Suppressor macrophage treated with lipopolysaccharide for 1 hour (primary cell): Measurements from ENCODE around the gene NETO2.
"Not testable (repeated sequence)": the region's sequence is repeated elsewhere in the genome, so short reads cannot be mapped to it uniquely, and the experiment has no call there.

Experiments
- DNase-seq, 3 donors: peaks; one replicate each; pipeline ENCODE4 v3.0.0-alpha.2; 2020 to 2022

Gene NETO2, protein sequence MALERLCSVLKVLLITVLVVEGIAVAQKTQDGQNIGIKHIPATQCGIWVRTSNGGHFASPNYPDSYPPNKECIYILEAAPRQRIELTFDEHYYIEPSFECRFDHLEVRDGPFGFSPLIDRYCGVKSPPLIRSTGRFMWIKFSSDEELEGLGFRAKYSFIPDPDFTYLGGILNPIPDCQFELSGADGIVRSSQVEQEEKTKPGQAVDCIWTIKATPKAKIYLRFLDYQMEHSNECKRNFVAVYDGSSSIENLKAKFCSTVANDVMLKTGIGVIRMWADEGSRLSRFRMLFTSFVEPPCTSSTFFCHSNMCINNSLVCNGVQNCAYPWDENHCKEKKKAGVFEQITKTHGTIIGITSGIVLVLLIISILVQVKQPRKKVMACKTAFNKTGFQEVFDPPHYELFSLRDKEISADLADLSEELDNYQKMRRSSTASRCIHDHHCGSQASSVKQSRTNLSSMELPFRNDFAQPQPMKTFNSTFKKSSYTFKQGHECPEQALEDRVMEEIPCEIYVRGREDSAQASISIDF

DNA sequence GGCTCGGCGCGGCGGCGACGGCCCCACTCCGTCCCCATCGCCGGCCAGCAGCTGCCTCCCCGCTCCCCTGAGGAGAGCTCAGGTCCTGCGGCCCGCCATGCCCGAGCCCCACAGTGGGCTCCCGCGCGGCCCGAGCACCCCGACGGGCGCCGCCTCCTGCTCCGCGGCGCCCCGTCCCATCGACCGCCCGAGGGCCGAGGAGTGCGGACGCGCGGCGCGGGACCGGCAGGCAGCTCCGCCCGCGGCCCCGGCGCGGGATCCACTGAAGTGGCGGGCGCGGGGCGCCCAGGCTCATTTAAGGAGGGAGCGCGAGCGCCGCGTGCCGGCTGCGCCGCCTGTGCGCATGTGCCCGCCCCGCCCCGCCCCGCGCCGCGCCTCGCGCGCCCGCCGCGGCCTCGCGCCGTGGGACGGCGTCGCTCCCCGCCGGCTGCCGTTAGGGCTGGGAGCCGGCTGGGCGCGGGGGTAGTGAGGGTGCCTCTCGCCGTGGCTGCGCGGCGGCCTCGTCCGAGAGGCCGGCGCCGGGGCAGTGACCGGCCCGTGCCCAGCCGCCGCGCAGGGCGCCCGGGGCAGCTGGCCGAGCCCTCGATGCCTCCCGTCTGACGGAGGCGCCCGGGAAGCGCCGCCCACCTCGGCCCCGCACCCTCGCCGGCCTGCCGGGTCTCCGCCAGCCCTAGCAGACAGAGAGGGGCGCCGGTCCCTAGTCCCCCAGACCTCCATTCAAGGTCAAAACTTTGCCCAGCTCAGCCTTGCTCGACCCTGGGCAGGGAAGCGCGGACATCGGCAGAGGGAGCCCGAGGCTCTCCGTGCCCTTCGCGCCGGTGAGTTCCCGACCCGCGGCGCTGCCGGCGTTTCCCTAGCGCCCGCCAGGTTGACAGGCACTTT is at the start of gene NETO2:
NETO2 (minus strand) TSS at position 269 of the 882 bp plus-strand sequence. CDS start 333 bp downstream, outside the sequence.
- peak; percentile 68 to 89 (median 77) for DNase-seq

DNA sequence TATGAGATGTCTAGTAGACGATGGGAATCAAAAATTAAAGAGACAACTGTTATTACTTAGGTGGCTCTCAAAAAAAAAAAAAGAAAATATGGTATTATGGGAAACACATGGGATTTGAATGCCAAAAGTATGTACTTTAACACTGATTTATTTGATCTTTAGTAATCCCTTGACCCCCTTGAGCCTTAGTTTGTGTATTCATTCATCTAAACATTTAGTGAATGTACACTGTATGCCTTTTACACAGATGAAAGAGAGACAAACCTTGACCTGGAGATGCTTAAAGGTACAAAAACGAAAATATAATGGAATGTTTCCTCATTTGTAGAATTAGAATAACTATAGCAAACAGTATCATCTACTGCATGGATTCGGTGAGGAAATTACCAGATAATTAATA is 38.6 kb upstream of the NETO2 start:
- no peak for DNase-seq

DNA sequence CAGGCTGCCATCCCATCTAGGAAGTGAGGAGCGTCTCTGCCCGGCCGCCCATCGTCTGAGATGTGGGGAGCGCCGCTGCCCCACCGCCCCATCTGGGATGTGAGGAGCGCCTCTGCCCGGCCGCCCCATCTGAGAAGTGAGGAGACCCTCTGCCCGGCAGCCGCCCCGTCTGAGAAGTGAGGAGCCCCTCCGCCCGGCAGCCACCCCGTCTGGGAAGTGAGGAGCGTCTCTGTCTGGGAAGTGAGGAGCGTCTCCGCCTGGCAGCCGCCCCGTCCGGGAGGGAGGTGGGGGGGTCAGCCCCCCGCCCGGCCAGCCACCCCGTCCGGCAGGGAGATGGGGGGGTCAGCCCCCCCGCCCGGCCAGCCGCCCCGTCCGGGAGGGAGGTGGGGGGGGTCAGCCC is 37.3 kb upstream of the NETO2 start:
- not testable (repeated sequence) for DNase-seq

- no peak for DNase-seq
Observed at GRCh38 chr16:47180073-47180472, 36.3 kb upstream of the NETO2 start.

DNA sequence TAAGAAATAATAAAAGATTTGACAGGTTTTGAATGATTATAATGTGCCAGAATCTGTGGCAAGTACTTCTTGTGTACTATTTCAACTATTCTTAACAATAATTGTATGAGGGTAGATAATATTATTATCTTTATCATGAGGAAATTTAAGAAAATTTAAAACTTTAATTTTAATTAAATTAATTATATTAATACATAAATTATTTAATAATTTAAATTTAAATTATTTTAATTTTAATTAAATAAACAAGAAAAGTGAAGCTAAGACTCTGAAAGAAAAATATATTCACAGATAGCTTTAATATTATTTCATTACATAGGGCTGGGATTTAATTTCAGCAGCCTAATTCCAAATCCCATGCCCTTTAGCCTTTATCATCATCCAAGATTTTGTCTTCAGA is 31.4 kb upstream of the NETO2 start:
- no peak for DNase-seq

GRCh38 chr16:47162670-47163420 is 19.1 kb upstream of the NETO2 start:
- no peak for DNase-seq

DNA sequence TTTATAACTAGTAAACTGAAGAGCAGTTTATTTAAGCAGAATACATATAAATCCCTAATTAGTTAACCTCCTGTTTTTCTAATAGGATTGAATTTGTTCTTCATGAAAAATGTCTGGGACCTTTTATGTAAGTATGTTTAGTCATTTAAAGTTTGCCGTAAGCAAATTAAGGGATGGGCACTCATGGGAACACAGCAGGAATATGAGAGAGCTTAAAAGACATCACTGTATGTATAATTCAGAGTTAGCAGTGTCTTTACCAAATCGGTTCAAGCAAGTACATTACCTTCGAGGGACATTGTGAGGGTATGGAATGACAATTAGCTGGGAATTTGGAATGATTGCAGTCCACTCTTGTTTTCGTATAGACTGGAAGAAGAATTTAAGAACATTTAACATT is 17.7 kb upstream of the NETO2 start:
- no peak for DNase-seq

GRCh38 chr16:47160422-47160821 is 16.7 kb upstream of the NETO2 start:
- no peak for DNase-seq

DNA sequence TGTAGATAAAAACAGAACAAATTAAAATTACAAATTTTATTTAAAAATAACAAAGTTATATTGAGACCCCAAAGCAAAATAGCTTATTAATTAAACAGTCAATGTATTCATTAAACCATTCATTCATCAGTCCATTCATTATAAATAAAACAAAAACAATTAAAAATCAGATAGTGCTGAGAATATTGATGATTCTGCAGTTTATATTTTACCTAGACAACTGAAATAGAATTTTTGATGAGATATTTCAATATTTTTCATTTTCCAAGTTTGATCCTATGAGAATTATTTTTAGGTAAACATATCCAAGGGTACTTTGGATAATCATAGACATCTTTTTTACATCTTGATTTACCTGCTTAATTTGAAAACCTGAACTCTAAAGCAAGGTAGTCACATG is 15.2 kb upstream of the NETO2 start:
- DNase-seq: no peak

GRCh38 chr16:47156680-47157215 is 13.0 kb upstream of the NETO2 start:
- no peak for DNase-seq

GRCh38 chr16:47152501-47152900 is 8.8 kb upstream of the NETO2 start:
- DNase-seq: not testable (repeated sequence)

DNA sequence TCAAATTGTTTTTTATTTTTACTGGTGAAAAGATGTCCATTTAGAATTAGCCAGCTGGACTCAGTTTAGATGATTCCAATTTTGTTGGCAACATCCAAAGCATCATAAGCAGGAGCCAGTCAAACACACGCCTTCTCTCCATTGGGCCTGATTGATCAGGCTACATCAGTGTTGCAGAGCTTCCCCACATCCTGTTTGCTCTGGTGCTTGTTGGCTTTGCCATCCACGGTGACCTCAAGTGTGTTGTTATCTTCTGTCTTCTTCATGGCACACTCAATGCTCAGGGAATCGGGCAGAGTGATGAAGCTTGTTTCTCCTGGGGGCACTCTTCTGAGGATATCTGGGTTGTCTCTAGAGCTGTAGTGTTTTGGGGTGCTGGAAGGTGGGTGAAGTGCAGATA is 6.3 kb upstream of the NETO2 start:
- DNase-seq: no peak

GRCh38 chr16:47144559-47144877 is 773 bp upstream of the NETO2 start:
- DNase-seq: no peak

DNA sequence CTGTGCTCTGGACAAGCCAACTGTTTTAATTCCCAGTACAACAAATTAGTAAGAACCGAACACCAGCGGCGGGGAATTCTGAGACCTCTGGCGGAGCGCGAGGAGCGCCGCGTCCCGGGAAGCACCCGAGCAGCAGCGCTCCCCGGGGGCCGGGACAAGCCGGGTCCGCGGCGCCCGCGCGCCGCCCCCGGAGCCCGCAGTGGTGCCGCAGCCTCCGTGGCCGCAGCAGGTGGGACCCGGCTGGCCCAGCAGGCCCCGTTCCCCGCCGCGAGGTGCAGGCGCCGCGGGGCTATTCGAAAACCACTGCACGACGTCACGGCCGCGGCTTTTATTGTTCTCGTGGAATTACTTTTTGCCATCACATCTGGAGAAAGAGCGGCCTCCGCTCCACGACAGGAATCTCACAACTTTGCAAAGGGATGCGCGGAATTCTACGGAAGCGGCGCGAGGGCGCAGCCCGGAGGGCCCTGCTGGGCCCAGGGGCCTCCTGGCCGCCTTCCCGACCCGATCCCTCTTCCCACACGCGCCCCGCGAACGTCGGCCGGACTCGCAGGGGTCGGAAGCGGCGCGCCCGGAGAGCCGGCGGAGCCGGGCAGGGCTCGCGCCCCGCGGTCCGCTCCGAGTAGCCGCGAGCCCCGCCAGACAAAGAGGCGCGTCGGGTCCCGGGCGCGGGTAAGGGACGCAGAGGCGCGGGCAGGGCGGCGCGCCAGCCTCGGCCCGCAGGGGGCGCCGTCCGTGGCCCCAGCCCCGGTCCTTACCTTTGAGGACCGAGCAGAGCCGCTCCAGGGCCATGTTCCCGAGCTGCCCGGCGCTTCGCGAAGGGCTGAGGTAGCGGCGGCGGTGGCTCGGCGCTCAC is 696 bp downstream of the NETO2 start:
- peak; percentile 75 to 90 (median 82) for DNase-seq

GRCh38 chr16:47142486-47142820 is 1.3 kb downstream of the NETO2 start:
- DNase-seq: peak; percentile 69 to 87 (median 87)

- peak; percentile 84 to 90 (median 88) for DNase-seq
Observed at GRCh38 chr16:47141773-47142485, 1.8 kb downstream of the NETO2 start.

DNA sequence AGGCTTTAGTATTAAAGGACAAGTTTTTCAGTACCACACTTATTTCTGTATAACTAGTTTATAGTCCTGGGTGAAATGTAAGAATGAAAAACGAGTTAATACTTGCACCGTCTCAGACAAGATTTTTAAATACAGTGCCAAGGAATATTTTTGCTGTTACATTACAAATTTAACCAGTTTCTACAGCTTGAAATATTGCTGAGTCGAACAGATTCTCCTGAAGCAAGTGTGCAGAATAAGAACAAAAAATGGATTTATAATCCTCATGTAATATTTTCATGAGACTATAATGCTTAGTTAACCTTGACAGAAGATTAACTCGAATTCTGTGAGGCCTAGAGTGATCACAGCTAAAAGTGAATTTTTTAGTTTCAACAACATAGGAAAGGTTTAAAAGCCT is 3.1 kb downstream of the NETO2 start:
- no peak for DNase-seq

DNA sequence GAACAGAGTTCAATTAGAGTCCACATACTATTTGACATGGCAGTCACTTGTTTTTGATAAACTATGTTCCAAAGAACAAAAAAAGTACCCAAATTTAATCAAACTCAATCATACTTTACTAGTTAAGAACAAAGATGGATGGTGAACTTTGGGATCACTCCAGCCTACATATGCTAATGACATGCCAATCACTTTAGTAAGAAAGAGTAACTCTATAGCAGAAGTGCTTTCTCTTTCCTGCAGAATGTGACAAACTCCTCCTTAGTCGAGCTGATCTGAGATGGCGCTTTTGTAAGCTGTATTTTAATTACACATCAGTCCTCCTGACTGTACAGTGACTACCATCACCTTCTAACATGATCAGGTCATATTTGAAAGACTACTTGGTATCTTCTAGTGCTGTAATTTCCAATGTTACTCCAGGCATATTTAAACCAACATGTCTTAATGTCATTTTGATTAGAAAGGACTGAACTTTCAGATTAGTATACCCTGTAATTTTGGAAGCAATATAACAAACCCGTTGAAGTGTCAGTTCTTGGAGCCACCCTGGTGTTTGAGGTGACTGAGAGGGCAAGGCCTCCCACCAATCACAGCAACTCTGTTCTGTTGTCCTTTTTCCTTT is 4.1 kb downstream of the NETO2 start:
- peak in 1 of 3 donors; percentile 22 for DNase-seq

DNA sequence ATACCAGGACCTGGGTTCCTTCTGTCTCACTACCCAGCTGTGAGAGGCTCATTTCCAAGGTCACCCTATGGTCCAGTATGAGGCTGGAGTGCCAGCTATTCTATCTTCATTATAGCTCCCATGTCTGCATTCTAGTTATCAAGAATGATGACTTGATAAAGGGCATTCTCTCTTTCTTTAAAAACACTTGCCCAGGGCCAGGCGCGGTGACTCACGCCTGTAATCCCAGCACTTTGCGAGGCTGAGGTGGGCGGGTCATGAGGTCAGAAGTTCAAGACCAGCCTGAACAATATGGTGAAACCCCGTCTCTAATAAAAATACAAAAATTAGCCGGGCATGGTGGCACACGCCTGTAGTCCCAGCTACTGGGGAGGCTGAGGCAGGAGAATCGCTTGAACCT is 5.8 kb downstream of the NETO2 start:
- peak in 1 of 3 donors; percentile 15 for DNase-seq

GRCh38 chr16:47136099-47136842 is 7.5 kb downstream of the NETO2 start:
- peak in 1 of 3 donors; percentile 7 for DNase-seq
